ENCODE results near the gene EXOC4. TPM values are rescaled to one million over a fixed set of nuclear protein-coding genes. Genes with fewer than 3 reads are reported as not detected.

EXOC4 gene
- total RNA-seq, 3 donors from 2014 or later, result 88.3 to 136 (median 99.6) TPM

GRCh38 chr7:133361806-133362205, 108.9 kb downstream of the EXOC4 start:
- H3K4me3 ChIP-seq, result no peak overlapping the region
- intact Hi-C loops (cut with DNase I; ENCODE audit: low total_unique reads), result no loop called here
- no peak overlapping the region for H3K27ac ChIP-seq
- H3K9me3 ChIP-seq, result no peaks in the 10 kb centered on the region
- DNase-seq (ENCODE audit: low spot score in 2 of 2), result no peak
- TF ChIP-seq POLR2AphosphoS5 (IDR thresholded peaks at IDR 0.05) (no peak), CTCF (IDR thresholded peaks at IDR 0.05) (no peak), POLR2A (IDR thresholded peaks at IDR 0.05) (no peak)
- no peaks in the 10 kb centered on the region for H3K4me1 ChIP-seq
- no peaks in the 10 kb centered on the region for H3K36me3 ChIP-seq
- no peaks in the 10 kb centered on the region for H3K27me3 ChIP-seq

- intact Hi-C loops (cut with DNase I; ENCODE audit: low total_unique reads), result no loop called here
- Histone ChIP-seq H3K27ac (no peak overlapping the region), H3K36me3 (no peaks in the 10 kb centered on the region), H3K27me3 (no peaks in the 10 kb centered on the region), H3K4me1 (no peaks in the 10 kb centered on the region), H3K9me3 (no peaks in the 10 kb centered on the region), H3K4me3 (no peak overlapping the region)
- TF ChIP-seq POLR2A (IDR thresholded peaks at IDR 0.05), result no peak
- TF ChIP-seq POLR2AphosphoS5 (IDR thresholded peaks at IDR 0.05), result no peak
- TF ChIP-seq CTCF (IDR thresholded peaks at IDR 0.05), result no peak
- DNase-seq (ENCODE audit: low spot score in 2 of 2), result no peak
Measured at GRCh38 chr7:133364959-133365690, 112.2 kb downstream of the EXOC4 start.

GRCh38 chr7:133365917-133366316, 113.0 kb downstream of the EXOC4 start:
- no peak for DNase-seq (ENCODE audit: low spot score in 2 of 2)
- no peak overlapping the region for H3K4me3 ChIP-seq
- H3K27me3 ChIP-seq, result no peaks in the 10 kb centered on the region
- TF ChIP-seq CTCF (IDR thresholded peaks at IDR 0.05) (no peak), POLR2AphosphoS5 (IDR thresholded peaks at IDR 0.05) (no peak), POLR2A (IDR thresholded peaks at IDR 0.05) (no peak)
- no peaks in the 10 kb centered on the region for H3K36me3 ChIP-seq
- no peaks in the 10 kb centered on the region for H3K9me3 ChIP-seq
- intact Hi-C loops (cut with DNase I; ENCODE audit: low total_unique reads), result no loop called here
- H3K4me1 ChIP-seq, result no peaks in the 10 kb centered on the region
- H3K27ac ChIP-seq, result no peak overlapping the region

- no peak overlapping the region for H3K27ac ChIP-seq
- H3K4me3 ChIP-seq, result no peak overlapping the region
- intact Hi-C loops (cut with DNase I; ENCODE audit: low total_unique reads), result no loop called here
- TF ChIP-seq POLR2AphosphoS5 (IDR thresholded peaks at IDR 0.05), result no peak
- TF ChIP-seq POLR2A (IDR thresholded peaks at IDR 0.05), result no peak
- TF ChIP-seq CTCF (IDR thresholded peaks at IDR 0.05), result no peak
- no peak for DNase-seq (ENCODE audit: low spot score in 2 of 2)
- no peaks in the 10 kb centered on the region for H3K9me3 ChIP-seq
- H3K36me3 ChIP-seq, result no peaks in the 10 kb centered on the region
- H3K27me3 ChIP-seq, result no peaks in the 10 kb centered on the region
- no peaks in the 10 kb centered on the region for H3K4me1 ChIP-seq
Measured at GRCh38 chr7:133367561-133367960, 114.7 kb downstream of the EXOC4 start.

- H3K4me1 ChIP-seq, result no peaks in the 10 kb centered on the region
- TF ChIP-seq POLR2AphosphoS5 (IDR thresholded peaks at IDR 0.05), result no peak
- TF ChIP-seq CTCF (IDR thresholded peaks at IDR 0.05), result no peak
- no peak for TF ChIP-seq POLR2A (IDR thresholded peaks at IDR 0.05)
- no peaks in the 10 kb centered on the region for H3K27me3 ChIP-seq
- no peaks in the 10 kb centered on the region for H3K9me3 ChIP-seq
- no peaks in the 10 kb centered on the region for H3K36me3 ChIP-seq
- DNase-seq (ENCODE audit: low spot score in 2 of 2), result no peak
- H3K4me3 ChIP-seq, result no peak overlapping the region
- intact Hi-C loops (cut with DNase I; ENCODE audit: low total_unique reads), result no loop called here
- H3K27ac ChIP-seq, result no peak overlapping the region
Measured at GRCh38 chr7:133369130-133369529, 116.3 kb downstream of the EXOC4 start.
